Thyroid gland (tissue), 4 donors: Measurements from ENCODE around the gene DLG2.

Source experiments
- POLR2A ChIP-seq, 2 donors: fragments of 450-650 bp; IDR thresholded peaks; one replicate each; pipeline ENCODE4 v1.6.1; 2017; ENCODE audit warnings: antibody characterized with exemption in 2 of 2, mild to moderate bottlenecking in 2 of 2, moderate library complexity in 1 of 2
- TF ChIP-seq, protein P1 (sequence below), 6 experiments: fragments of 200-600 bp in 3 of 6; fragments of 450-650 bp in 3 of 6; sonication (generic) in 3 of 6; IDR thresholded peaks; one replicate each; pipeline ENCODE4 v1.5.1; 2016 to 2019; ENCODE audit warnings: antibody characterized with exemption in 6 of 6, mild to moderate bottlenecking in 2 of 6, inconsistent platforms in 1 of 6, moderate library complexity in 1 of 6

GRCh38 chr11:84130646-84131427, 1496.3 kb downstream of the DLG2 start:
- TF ChIP-seq, protein P1, sequence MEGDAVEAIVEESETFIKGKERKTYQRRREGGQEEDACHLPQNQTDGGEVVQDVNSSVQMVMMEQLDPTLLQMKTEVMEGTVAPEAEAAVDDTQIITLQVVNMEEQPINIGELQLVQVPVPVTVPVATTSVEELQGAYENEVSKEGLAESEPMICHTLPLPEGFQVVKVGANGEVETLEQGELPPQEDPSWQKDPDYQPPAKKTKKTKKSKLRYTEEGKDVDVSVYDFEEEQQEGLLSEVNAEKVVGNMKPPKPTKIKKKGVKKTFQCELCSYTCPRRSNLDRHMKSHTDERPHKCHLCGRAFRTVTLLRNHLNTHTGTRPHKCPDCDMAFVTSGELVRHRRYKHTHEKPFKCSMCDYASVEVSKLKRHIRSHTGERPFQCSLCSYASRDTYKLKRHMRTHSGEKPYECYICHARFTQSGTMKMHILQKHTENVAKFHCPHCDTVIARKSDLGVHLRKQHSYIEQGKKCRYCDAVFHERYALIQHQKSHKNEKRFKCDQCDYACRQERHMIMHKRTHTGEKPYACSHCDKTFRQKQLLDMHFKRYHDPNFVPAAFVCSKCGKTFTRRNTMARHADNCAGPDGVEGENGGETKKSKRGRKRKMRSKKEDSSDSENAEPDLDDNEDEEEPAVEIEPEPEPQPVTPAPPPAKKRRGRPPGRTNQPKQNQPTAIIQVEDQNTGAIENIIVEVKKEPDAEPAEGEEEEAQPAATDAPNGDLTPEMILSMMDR (IDR thresholded peaks at IDR 0.05), result no peak
- TF ChIP-seq POLR2A (IDR thresholded peaks at IDR 0.05), result no peak
